HG03432 (cell line): ENCODE results near the gene STARD6.
"Not testable (repeated sequence)": the region's sequence is repeated elsewhere in the genome, so short reads cannot be mapped to it uniquely, and the experiment has no call there.

Experiments used
- ATAC-seq: cut with Tn5 transposase; IDR thresholded peaks from one replicate; pipeline ENCODE4 v1.9.1; 2021; ENCODE audit warnings: mild to moderate bottlenecking, moderate library complexity; ENCODE audit not compliant: unreplicated experiment

Gene STARD6

DNA sequence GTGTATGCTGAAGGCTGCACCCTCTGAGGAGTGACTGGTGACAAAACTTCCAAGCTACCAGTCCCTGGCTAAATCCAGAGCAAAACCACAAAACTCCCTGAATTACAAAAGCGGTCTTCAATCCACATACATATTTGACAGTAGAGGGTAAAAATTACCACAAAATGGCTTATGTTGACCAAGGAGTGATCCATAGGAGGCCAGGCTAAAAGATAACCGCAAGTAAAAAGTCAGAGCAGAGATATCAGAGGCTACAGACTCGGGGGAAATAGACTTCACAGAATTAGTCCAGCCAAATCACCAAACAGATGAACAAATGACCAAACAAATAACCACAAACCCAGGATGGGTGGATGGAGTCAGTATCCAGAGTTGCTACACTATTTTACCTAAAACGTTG lies 19.4 kb downstream of the STARD6 start:
- ATAC-seq = no peak

GRCh38 chr18:54335638-54336173 lies 22.0 kb downstream of the STARD6 start:
- ATAC-seq = no peak

GRCh38 chr18:54330768-54331548 lies 26.7 kb downstream of the STARD6 start:
- no peak for ATAC-seq

- no peak for ATAC-seq
These were observed 27.9 kb downstream of the STARD6 start for GRCh38 chr18:54329787-54330186.

DNA sequence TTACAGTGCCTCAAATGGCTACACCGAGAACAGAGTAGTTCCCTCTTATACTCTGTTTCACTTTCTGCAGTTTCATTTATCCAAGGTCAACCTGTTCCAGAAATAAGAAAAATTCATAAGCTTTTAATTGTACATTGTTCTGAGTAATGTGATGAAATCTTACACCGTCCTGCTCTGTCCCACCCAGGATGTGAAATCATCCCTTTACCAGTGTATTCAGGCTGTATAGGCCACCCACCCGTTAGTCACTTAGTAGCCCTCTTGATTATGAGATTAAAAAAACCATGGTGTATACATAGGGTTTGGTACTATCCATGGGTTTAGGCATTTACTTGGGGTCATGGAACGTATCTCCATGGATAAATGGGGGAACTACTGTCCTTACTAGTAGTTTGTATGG lies 29.8 kb downstream of the STARD6 start:
- no peak for ATAC-seq

- ATAC-seq = no peak
These were observed 33.7 kb downstream of the STARD6 start for GRCh38 chr18:54323970-54324369.

DNA sequence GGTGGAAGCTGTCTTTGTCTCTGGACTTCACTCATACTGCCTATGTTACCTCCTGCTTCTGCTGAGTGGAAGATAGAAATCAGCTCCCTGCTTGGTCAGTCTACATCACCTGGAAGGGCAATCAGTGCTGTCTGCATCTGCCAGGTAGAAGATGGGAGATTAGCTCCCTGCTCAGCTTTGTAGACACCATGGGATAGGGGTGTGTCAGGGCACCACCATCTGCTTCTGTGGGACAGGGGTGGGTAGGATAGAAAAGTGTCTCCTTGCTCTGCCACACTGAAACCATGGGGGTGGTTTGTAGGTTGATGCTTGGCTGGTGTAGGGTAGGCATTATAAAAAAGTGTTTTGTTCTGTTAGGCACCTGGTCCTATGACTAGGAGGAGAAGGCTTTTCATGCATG lies 34.1 kb downstream of the STARD6 start:
- ATAC-seq = no peak

- ATAC-seq = no peak
These were observed 41.4 kb downstream of the STARD6 start for GRCh38 chr18:54316071-54316820.

DNA sequence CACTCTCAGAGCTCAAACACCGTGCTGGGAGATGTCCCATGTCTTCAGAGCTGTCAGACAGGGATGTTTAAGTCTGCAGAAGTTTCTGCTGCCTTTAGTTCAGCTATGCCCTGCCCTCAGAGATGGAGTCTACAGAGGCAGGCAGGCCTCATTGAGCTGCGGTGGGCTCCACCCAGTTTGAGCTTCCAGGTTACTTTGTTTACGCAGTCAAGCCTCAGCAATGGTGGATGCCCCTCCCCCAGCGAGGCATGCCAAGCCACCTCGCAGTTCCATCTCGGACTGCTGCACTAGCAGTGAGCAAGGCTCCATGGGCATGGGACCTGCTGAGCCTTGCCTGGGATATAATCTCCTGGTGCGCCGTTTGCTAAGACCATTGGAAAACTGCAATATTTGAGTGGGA lies 48.1 kb downstream of the STARD6 start:
- not testable (repeated sequence) for ATAC-seq

GRCh38 chr18:54303408-54303807 lies 54.2 kb downstream of the STARD6 start:
- no peak for ATAC-seq

DNA sequence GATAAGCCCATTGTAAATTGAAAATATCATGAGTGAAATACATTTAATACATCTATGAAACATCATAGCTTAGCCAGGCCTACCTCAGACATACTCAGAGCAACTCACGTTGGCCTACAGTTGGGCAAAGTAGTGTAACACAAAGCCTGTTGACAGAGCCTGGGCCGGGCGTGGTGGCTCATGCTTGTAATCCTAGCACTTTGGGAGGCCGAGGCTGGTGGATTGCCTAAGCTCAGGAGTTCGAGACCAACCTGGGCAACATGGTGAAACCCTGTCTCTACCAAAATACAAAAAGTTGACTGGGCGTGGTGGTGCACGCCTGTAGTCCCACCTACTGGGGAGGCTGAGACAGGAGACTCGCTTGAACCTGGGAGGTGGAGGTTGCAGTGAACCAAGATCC lies 58.7 kb downstream of the STARD6 start:
- ATAC-seq = not testable (repeated sequence)

GRCh38 chr18:54296062-54296461 lies 61.6 kb downstream of the STARD6 start:
- ATAC-seq = no peak

DNA sequence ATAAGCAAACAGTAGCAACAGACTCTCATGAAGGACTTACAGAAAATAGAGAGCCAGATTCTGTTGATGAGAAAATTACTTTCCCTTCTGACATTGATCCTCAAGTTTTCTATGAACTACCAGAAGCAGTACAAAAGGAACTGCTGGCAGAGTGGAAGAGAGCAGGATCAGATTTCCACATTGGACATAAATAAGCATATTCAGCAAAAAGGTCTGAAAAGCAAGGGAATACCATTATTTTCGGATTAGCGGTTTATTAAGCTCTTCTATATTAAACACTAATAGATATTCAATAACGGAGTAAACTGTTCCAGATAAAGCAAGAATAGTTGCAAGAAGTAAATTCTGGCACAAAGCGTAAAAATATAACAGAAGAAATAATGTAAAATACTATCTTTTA lies 63.4 kb downstream of the STARD6 start:
- no peak for ATAC-seq

DNA sequence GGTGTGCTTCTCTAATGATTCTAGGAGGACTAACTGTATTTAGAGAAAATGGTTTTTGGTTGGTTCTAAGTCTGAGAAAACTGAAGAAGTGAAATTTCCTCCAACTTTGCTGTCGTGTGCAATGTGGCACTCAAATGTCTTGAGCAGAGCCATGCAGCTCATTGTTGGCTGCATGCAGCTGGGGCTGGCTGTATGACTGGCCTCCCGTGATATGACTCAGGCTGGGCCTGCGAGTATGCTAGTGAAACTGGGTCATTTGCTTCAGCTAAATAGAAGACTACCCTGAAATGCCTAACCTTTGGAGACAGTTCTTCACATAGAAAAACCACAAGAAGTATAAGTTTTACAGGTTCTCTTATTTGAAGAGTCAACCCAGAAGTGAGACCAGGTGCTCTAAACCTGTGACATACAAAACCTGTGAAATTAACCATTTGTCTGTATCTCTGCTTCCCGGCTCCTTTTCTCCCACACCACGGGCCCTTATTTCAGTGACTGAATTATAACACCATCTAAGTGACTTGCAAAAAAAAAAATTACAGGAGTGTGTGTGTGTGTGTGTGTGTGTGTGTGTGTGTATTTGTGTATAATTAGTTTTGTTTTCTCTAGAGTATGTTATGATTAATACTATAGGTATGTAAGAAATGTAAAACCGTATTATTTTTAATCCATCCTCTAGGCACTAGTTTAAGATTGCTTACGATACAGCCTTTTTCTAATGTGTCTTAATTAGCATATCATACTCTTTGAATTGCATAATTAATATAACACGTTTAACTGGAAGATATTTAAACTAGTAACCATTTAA lies 72.5 kb downstream of the STARD6 start:
- ATAC-seq = peak; percentile 99

DNA sequence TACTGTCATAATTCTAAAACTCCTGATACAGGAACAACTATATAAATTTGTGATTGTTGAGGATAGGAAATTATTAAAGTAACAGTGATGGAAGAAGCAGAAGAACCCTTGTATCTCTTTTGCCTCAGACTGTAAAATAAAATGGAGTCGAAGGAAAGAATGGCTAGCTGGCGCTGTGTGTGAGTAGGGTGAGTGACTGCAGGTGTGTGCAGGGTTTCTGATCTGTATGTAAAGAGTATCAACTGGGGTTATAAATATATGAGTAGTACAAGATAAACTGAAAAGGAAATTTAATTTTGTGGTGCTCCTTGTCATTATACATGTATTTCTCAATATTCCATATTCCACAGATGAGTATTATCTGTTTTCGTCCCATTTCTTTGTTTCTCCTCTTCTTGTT lies 73.1 kb downstream of the STARD6 start:
- peak; percentile 42 for ATAC-seq

DNA sequence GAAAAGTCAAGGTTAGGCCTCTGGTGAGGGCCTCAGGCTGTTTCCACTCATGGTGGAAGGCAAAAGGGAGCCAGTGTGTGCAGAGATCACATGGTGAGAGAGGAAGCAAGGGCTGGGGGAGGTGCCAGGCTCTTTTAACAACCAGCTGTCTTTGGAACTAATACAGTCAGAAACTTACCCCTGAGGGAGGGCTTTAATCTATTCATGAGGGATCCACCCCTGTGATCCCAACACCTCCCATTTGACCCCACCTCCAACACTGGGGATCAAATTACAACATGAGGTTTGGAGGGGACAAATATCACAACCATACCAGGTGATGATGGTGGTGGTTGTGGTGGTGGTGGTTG lies 77.5 kb downstream of the STARD6 start:
- no peak for ATAC-seq

DNA sequence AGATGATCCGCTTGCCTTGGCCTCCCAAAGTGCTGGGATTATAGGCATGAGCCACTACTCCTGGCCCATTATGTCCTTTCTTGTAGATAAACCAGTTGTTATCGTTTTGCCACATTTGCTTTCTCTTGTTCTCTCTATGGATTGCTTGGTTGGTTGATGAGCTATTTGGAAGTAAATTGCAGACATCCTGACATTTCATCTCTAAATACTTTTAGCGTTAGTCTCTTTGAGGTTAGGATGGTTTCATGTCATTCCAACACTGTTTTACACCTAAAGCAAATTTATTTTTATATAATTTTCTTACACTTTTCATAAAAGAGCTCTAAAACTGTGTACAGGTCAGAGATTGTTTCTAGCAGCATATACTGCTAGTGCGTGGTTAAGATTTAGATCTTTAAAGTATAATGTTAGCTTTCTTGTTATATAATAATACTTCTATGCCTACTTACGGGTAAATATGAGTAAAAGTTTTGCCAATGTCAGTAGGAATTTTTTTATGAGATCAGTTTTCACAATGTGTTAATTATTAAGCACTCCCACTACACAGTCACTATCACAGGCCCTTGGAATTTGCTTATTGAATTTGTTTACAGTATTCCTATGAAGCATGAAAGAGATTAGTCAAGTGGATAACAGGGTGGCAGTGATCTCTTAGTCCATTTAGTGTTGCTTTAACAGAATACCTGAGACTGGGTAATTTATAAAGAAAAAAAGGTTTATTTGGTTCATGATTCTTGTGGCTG lies 78.0 kb downstream of the STARD6 start:
- ATAC-seq = no peak

- ATAC-seq = no peak
These were observed 79.0 kb downstream of the STARD6 start for GRCh38 chr18:54278615-54279014.

GRCh38 chr18:54277899-54278298 lies 79.8 kb downstream of the STARD6 start:
- no peak for ATAC-seq
